ENCODE measurements around the gene EID1. TPM values are rescaled to one million over a fixed set of nuclear protein-coding genes. Genes with fewer than 3 reads are reported as not detected.

The EID1 gene
- total and polyA plus RNA-seq, 9 of the 15 experiments (the other 6 are each of a cell fraction or from before 2014, with no cell fraction given) = 46.5 to 211 (median 143) TPM

DNA sequence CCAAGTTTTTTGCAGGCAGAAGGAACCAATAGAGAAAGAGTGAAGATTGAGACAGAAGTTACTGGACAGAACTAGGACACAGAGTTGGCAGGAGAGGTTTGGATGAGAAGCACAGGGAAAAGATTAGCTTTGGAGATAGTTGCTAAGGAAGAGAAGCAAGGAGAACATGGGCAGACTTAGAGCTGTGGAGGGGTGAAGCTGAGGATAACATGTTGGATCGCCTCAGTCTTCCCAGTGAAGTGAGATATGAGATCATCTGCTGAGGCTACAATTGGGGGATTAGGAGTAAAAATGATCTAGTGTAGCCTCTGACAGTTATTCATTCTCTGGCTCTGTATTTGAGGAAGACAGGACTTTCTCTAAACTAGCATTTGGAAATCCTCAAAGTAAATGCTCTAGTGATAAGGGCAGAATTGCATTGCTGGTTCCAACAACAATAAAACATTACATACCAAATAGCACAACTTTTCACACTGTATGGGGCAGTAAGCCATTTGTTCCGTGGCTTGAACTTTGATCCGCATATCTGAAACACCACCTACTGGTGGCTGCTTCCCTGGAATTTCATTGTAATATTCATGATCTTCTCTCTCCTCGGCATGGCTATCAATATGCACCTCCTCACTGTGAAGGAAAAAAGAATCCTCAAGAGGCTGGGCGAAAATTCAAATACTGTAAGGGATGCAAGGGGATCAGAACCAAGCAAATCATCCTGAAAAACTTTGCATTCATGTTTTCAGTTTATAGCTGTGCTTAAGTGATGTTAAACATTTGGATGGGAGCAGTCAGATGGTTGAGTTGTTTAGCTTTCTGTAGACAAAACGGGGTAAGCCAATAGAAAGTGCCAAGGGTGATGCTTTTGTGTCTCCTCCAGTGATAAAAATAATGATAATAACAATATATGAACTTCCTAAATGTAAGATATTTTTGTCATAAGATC, 22.2 kb upstream of the EID1 start (continued):
- TF ChIP-seq, protein P1, sequence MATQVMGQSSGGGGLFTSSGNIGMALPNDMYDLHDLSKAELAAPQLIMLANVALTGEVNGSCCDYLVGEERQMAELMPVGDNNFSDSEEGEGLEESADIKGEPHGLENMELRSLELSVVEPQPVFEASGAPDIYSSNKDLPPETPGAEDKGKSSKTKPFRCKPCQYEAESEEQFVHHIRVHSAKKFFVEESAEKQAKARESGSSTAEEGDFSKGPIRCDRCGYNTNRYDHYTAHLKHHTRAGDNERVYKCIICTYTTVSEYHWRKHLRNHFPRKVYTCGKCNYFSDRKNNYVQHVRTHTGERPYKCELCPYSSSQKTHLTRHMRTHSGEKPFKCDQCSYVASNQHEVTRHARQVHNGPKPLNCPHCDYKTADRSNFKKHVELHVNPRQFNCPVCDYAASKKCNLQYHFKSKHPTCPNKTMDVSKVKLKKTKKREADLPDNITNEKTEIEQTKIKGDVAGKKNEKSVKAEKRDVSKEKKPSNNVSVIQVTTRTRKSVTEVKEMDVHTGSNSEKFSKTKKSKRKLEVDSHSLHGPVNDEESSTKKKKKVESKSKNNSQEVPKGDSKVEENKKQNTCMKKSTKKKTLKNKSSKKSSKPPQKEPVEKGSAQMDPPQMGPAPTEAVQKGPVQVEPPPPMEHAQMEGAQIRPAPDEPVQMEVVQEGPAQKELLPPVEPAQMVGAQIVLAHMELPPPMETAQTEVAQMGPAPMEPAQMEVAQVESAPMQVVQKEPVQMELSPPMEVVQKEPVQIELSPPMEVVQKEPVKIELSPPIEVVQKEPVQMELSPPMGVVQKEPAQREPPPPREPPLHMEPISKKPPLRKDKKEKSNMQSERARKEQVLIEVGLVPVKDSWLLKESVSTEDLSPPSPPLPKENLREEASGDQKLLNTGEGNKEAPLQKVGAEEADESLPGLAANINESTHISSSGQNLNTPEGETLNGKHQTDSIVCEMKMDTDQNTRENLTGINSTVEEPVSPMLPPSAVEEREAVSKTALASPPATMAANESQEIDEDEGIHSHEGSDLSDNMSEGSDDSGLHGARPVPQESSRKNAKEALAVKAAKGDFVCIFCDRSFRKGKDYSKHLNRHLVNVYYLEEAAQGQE (IDR thresholded peaks at IDR 0.05; ENCODE audit: borderline replicate concordance) = peak; percentile 50; the same call in 1 of the 2 replicates
- TF ChIP-seq, protein P1 (CRISPR knock-in tag; IDR thresholded peaks at IDR 0.05; ENCODE audit: low read depth) = no peak
- 0 out of 2 replicates have a peak, but pooled peaks have one; percentile 8 for TF ChIP-seq SPI1 (IDR thresholded peaks at IDR 0.05; ENCODE audit: borderline replicate concordance, low read depth, low read length)
- no peak for TF ChIP-seq JUND (IDR thresholded peaks at IDR 0.05; ENCODE audit: borderline replicate concordance, low read depth, low read length)
- peak; percentile 43; the same call in 1 of the 3 replicates for TF ChIP-seq JUND (tag; IDR thresholded peaks at IDR 0.05; ENCODE audit: borderline replicate concordance, low read depth, low read length)
- no peak for TF ChIP-seq YBX1 (IDR thresholded peaks at IDR 0.05)
- no peak for TF ChIP-seq CXXC5 (CRISPR knock-in tag; IDR thresholded peaks at IDR 0.05)
- TF ChIP-seq, protein P2, sequence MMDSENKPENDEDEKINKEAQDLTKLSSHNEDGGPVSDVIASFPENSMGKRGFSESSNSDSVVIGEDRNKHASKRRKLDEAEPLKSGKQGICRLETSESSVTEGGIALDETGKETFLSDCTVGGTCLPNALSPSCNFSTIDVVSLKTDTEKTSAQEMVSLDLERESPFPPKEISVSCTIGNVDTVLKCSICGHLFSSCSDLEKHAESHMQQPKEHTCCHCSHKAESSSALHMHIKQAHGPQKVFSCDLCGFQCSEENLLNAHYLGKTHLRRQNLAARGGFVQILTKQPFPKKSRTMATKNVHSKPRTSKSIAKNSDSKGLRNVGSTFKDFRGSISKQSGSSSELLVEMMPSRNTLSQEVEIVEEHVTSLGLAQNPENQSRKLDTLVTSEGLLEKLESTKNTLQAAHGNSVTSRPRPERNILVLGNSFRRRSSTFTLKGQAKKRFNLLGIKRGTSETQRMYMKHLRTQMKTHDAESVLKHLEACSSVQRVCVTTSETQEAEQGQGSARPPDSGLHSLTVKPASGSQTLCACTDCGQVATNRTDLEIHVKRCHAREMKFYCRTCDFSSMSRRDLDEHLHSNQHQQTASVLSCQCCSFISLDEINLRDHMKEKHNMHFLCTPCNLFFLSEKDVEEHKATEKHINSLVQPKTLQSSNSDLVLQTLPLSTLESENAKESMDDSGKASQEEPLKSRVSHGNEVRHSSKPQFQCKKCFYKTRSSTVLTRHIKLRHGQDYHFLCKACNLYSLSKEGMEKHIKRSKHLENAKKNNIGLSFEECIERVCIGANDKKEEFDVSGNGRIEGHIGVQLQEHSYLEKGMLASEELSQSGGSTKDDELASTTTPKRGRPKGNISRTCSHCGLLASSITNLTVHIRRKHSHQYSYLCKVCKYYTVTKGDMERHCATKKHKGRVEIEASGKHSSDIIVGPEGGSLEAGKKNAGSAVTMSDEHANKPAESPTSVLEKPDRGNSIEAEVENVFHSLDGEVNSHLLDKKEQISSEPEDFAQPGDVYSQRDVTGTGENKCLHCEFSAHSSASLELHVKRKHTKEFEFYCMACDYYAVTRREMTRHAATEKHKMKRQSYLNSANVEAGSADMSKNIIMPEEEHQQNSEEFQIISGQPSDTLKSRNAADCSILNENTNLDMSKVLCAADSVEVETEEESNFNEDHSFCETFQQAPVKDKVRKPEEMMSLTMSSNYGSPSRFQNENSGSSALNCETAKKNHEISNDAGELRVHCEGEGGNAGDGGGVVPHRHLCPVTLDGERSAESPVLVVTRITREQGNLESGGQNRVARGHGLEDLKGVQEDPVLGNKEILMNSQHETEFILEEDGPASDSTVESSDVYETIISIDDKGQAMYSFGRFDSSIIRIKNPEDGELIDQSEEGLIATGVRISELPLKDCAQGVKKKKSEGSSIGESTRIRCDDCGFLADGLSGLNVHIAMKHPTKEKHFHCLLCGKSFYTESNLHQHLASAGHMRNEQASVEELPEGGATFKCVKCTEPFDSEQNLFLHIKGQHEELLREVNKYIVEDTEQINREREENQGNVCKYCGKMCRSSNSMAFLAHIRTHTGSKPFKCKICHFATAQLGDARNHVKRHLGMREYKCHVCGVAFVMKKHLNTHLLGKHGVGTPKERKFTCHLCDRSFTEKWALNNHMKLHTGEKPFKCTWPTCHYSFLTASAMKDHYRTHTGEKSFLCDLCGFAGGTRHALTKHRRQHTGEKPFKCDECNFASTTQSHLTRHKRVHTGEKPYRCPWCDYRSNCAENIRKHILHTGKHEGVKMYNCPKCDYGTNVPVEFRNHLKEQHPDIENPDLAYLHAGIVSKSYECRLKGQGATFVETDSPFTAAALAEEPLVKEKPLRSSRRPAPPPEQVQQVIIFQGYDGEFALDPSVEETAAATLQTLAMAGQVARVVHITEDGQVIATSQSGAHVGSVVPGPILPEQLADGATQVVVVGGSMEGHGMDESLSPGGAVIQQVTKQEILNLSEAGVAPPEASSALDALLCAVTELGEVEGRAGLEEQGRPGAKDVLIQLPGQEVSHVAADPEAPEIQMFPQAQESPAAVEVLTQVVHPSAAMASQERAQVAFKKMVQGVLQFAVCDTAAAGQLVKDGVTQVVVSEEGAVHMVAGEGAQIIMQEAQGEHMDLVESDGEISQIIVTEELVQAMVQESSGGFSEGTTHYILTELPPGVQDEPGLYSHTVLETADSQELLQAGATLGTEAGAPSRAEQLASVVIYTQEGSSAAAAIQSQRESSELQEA (IDR thresholded peaks at IDR 0.05; ENCODE audit: low read depth) = no peak
- TF ChIP-seq SMC3 (conservative IDR thresholded peaks at IDR 0.05; ENCODE audit: insufficient read depth, low read depth, low read length) = peak; percentile 31; the same call in 1 of the 2 replicates
- TF ChIP-seq NONO (IDR thresholded peaks at IDR 0.05; ENCODE audit: low read depth in 2 of 2, low read length in 1 of 2) = no peak
